Astrocyte of the cerebellum (primary cell): Measurements from ENCODE around the gene SIPA1L3.

Experiments used
- DNase-seq: peaks from one replicate; pipeline ENCODE4 v3.0.0-alpha.2; 2011; ENCODE audit warnings: low read depth
- H3K4me3 ChIP-seq: 2 replicates; pipeline ENCODE4 v1.5.1; 2011; ENCODE audit warnings: mild to moderate bottlenecking, low read depth, low read length, moderate library complexity
- in situ Hi-C: cut with HindIII; loops from 2 replicates; pipeline ENCODE4 v1.10.0; 2017; ENCODE audit warnings: low sequenced_read_pairs
- TF ChIP-seq, protein P1 (sequence below): IDR thresholded peaks from 2 replicates; pipeline ENCODE4 v1.5.1; 2012; ENCODE audit warnings: low read length, low read depth, moderate library complexity, mild to moderate bottlenecking; ENCODE audit errors: missing control alignments

The SIPA1L3 gene

DNA sequence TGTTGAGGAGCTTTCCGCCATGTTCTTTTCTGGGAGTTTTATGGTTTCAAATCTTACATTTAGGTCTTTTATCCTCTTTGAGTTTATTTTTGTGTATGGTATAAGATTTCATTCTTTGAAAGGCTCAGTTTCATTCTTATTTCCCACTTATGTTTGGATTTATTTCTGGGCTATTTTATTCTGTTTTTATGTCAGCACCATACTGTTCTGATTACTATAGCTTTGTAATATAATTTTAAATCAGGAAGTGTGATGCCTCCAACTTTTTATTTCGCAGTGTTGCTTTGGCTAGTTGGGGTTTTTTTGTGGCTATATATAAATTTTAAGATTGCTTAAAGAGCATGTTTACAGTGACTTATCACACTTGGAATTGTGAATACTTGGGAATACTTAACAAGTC is 135.1 kb downstream of the SIPA1L3 start:
- no peak for DNase-seq
- in situ Hi-C loops, result loop anchor here (10.0 kb wide), 1 partner anchor 83 kb away; no protein-coding TSS in a partner anchor
- no peak overlapping the region for H3K4me3 ChIP-seq
- TF ChIP-seq, protein P1, sequence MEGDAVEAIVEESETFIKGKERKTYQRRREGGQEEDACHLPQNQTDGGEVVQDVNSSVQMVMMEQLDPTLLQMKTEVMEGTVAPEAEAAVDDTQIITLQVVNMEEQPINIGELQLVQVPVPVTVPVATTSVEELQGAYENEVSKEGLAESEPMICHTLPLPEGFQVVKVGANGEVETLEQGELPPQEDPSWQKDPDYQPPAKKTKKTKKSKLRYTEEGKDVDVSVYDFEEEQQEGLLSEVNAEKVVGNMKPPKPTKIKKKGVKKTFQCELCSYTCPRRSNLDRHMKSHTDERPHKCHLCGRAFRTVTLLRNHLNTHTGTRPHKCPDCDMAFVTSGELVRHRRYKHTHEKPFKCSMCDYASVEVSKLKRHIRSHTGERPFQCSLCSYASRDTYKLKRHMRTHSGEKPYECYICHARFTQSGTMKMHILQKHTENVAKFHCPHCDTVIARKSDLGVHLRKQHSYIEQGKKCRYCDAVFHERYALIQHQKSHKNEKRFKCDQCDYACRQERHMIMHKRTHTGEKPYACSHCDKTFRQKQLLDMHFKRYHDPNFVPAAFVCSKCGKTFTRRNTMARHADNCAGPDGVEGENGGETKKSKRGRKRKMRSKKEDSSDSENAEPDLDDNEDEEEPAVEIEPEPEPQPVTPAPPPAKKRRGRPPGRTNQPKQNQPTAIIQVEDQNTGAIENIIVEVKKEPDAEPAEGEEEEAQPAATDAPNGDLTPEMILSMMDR, result no peak

DNA sequence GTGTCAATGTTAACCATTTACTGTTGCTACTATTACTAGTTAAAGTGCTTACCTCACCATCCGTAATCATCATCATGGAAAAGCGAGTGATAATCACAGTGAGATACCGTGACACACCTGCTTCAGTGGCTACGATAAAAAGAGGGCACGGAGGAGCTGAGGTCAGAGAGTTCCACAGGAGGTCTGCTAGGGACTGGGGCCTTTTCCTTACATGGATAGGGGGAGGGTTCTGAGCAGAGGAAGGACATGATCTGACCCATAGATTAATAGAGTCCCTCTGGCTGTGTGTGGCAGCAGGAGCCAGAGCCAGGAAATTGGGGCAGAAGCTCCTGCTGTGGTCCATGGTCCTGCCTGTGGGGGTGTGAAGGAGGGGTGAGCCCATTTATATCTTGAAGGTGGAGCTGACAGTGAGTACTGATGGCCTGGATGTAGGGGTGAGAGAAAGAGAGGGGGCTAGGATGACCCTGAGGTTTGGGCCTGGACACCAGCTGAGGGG is 136.7 kb downstream of the SIPA1L3 start:
- in situ Hi-C loops, result loop anchor here (10.0 kb wide), 1 partner anchor 81 kb away; no protein-coding TSS in a partner anchor
- TF ChIP-seq, protein P1, result no peak

DNA sequence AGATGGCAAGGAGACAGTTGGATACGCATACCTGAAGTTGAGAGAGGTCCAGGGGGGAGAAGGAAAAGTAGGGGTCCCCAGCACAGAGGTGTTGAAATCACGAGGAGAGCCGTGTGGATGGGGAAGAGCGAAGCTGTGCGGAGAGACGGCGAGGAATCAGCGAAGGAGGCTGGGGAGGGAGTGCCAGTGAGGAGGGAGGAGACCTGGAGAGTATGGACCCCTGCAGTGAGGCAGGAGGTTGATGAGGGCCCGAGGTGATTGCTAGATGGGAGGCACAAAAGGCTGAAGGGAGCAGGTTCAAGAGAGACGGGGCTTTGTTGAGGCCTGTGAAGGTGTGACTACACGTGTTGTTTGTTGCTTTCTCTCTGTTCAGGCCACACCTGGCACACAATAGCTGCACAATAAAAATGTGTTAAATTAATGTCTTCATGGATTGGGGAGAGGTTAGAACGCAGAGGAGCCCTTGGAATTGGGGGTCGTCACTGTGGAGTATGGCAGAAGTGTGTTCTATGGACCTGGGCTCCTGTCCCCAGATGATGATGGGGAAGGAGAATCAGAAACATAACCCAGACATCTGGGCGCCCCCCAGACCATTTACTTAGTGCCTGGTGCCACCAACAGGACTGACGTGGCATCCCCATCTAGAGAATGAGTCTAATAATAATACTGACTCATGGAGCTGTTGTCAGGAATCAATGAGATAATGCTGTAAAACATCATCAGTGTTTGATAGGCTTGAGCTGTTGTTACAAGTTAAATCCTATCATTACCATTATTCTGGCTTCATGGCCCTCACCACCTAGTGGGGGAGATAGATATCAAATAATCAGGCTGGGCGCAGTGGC is 137.5 kb downstream of the SIPA1L3 start:
- H3K4me3 ChIP-seq, result no peak overlapping the region
- TF ChIP-seq, protein P1, result no peak
- no peak for DNase-seq
- in situ Hi-C loops, result loop anchor here (10.0 kb wide), 1 partner anchor 80 kb away; no protein-coding TSS in a partner anchor

More for the DNA sequence above, 136.7 kb downstream of the SIPA1L3 start:
- no peak for DNase-seq
- H3K4me3 ChIP-seq, result no peak overlapping the region

DNA sequence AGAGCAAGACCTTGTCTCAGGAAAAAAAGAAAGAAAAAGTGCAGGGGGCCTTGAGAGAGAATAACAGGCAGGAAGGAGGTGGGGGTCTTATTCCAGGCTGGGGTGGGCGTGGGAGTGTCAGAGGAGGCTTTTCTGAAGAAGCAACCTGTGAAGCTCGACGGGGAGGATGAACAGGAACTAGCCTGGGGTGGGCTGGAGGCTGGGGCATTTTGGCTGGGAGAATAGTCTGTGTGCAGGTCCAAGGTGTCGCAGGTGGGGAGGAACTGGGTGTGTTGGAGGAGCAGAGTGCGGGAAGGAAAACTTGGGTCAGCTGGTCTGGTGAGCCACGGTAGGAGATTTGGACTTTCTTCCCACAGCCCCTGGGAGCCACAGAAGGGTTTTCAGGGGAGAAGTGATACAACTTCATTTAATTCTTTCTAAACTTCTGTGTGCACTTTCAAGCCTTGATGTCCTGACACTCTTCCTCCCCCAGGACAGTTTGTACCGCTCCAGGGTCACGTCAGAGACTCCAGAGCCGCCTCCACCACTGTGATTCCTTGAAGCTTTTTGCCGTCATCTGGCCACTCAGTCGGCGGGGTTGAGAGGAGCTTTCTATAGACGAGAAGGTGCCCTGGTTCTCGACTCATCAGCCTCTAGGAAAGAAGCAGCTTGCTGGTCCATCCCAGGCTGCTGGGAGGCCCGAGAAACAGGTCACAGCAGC is 138.7 kb downstream of the SIPA1L3 start:
- no peak overlapping the region for H3K4me3 ChIP-seq
- in situ Hi-C loops, result loop anchor here (10.0 kb wide), 1 partner anchor 79 kb away; no protein-coding TSS in a partner anchor
- no peak for DNase-seq
- TF ChIP-seq, protein P1, result no peak

DNA sequence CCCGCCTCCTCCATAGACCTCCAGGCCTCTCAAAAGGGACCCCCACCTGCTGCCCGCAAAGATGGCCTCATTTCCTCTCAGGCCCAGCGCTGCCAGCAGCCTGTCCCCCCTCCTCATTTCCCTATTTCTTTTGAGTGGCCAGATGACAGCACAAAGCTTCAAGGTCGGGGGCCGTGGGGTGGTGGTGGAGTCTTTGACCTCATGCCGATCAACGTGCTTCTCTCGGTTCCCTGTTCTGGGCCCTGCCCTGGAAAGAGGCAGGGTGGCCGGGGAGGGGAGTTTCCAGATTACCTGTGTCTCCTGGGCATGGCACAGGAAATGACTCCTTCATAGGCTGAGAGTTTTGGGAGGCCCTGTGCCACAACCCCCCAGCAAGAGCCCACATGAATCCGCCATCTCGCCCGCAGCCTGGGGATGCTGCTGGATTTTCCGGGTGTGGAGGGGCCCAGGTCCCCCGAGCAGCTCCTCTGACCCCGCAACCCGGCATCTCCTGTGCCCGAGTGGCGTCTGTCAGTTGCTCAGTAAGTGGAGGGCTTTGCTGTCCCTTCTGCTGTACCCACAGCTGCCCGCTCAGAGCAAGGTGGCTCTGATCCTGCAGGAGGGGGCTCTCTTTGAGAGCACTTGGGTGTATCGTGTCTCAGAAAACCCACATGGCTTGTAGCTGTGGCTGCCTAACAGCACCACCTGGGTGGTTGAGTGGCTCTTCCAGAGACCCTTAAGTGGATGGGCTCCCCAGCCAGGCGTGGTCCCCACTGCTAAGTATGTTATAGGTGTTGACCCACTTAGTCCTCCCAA is 139.4 kb downstream of the SIPA1L3 start:
- TF ChIP-seq, protein P1, result no peak
- H3K4me3 ChIP-seq, result no peak overlapping the region
- in situ Hi-C loops, result loop anchor here (10.0 kb wide), 1 partner anchor 78 kb away; no protein-coding TSS in a partner anchor
- no peak for DNase-seq

DNA sequence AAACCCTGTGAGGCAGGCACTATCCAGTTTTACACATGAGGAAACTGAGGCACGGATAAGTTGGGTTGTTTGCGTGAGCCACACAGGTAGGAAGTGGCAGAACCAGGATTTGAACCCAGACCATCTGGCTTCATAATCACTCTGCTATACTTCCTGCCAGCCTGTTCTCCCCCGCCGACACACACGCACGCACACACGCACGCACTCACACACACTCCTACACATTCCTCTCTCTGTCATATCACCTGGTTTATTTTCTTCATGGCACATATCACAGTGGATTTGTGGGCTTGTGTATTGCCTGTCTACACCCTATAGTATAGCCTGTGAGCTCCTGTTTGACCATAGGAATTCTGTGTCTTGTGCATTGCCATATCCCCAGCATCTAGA is 140.0 kb downstream of the SIPA1L3 start:
- DNase-seq, result no peak
- in situ Hi-C loops, result loop anchor here (10.0 kb wide), 1 partner anchor 78 kb away; no protein-coding TSS in a partner anchor
- TF ChIP-seq, protein P1, result no peak
- H3K4me3 ChIP-seq, result no peak overlapping the region
